MCF 10A (cell line): Measurements from ENCODE around the gene PLEKHA7. TPM values are rescaled to one million over a fixed set of nuclear protein-coding genes. Genes with fewer than 3 reads are reported as not detected.

ENCODE experiments used
- BruUV-seq: library from RNA; stranded (reverse); fragments of 400-500 nt; replicated peaks from 2 replicates; lab custom pipeline; 2021; lab: Mats Ljungman, UMichigan
- CTCF ChIA-PET: fragments of 300-600 bp; sonication (Branson Sonifier 250); formaldehyde crosslinking; extraction: SDS; loops from one replicate; lab custom pipeline; 2021; ENCODE audit warnings: antibody characterized with exemption, inconsistent platforms; lab: Yijun Ruan, JAX
- POLR2A ChIA-PET: fragments of 300-600, 350-650 bp; sonication (Branson Sonifier 250); formaldehyde crosslinking; extraction: SDS; loops from one replicate; lab custom pipeline; 2020; ENCODE audit warnings: antibody characterized with exemption, inconsistent platforms; lab: Yijun Ruan, JAX
- DNase-seq: peaks from one replicate; pipeline ENCODE4 v3.0.0-alpha.2; 2018; ENCODE audit not compliant: unreplicated experiment
- H3K27ac Mint-ChIP-seq: one replicate; pipeline ENCODE4 v1.8.0; 2022; ENCODE audit warnings: mild to moderate bottlenecking, low read depth, mixed read lengths; ENCODE audit not compliant: unreplicated experiment
- H3K27me3 Mint-ChIP-seq: one replicate; pipeline ENCODE4 v1.8.0; 2022; ENCODE audit warnings: mixed read lengths; ENCODE audit not compliant: insufficient read depth, unreplicated experiment
- H3K36me3 Mint-ChIP-seq: one replicate; pipeline ENCODE4 v1.8.0; 2022; ENCODE audit warnings: mild to moderate bottlenecking, moderate library complexity, mixed read lengths; ENCODE audit not compliant: insufficient read depth, unreplicated experiment
- H3K4me1 Mint-ChIP-seq: one replicate; pipeline ENCODE4 v1.8.0; 2022; ENCODE audit warnings: mixed read lengths; ENCODE audit not compliant: insufficient read depth, unreplicated experiment
- H3K4me3 Mint-ChIP-seq: one replicate; pipeline ENCODE4 v1.8.0; 2022; ENCODE audit warnings: mild to moderate bottlenecking, moderate library complexity, mixed read lengths; ENCODE audit not compliant: unreplicated experiment
- H3K9me3 Mint-ChIP-seq: one replicate; pipeline ENCODE4 v1.8.0; 2022; ENCODE audit warnings: mixed read lengths; ENCODE audit not compliant: unreplicated experiment
- intact Hi-C: fragments of 100-400 bp; cut with micrococcal nuclease; formaldehyde crosslinking; loops from 2 replicates; pipeline ENCODE4 v1.14.1; 2022
- total RNA-seq: library from RNA; stranded (reverse); gene quantifications from 2 replicates; pipeline ENCODE4 v1.2.3, GENCODE V29; 2022
- TF ChIP-seq, protein P1 (sequence below): fragments of 200-600 bp; IDR thresholded peaks from one replicate; pipeline ENCODE4 v1.8.0; 2022; ENCODE audit warnings: antibody characterized with exemption, mild to moderate bottlenecking; ENCODE audit not compliant: unreplicated experiment

PLEKHA7 gene
- total RNA-seq, 1 experiment from 2014 or later = 2.8 TPM

DNA sequence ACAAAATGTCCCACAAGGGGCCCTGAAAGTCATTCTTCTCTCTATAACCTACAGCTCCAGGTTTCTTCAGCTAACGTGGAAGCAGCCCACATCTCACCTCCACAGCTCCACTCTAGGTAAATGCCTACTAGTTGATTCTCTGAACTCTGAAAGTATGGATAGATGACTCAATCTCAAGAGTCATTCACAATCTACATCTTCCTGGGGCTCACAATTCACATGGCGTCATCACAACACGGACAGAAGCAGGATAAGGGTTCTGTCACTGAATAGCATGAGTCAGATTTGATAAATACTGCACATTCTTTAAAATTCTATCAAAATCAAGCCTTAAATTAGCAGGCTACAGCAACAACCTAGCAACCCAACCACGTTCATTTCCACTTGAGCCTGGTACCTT is 96.3 kb downstream of the PLEKHA7 start:
- POLR2A ChIA-PET = interaction anchor here (1.2 kb wide), 1 partner anchor 13 kb away, joined by 3 read pairs; no protein-coding TSS in a partner anchor
- no peak overlapping the region for H3K27ac Mint-ChIP-seq

DNA sequence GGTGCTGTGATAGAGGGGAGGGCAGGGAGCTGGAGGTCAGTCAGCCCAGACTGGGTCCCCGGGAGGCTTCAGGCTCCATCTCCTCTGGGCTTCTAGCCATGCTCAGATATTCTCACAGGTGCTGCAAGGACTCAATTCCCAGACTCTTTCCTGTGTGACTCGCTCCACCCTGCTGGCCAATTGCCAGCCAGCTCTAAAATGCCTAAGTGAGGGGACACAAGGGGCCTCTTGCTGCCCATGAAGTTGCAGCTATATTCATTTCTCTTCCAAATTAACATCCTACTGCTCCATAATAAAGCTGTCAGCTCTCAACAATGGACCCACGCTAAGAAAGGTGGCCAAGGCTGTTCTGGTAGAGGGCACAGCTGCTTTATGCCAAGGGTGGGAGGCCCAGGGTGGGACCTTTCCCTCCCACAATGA is 101.5 kb downstream of the PLEKHA7 start:
- intact Hi-C loops = no loop called here
- ChIA-PET CTCF (interaction anchor here (0.5 to 1.4 kb wide), 6 partner anchors 10 to 677 kb away, joined by 3 to 8 read pairs (median 4); no protein-coding TSS in a partner anchor), POLR2A (interaction anchor here (0.6 to 2.0 kb wide), 5 partner anchors 11 to 174 kb away, joined by 3 to 9 read pairs (median 3); partner anchors contain the start of gene C11orf58)
- Mint-ChIP-seq H3K27me3 (no peaks in the 10 kb centered on the region), H3K27ac (no peak overlapping the region), H3K4me1 (peaks cover under 1% of the 10 kb centered on the region), H3K9me3 (no peaks in the 10 kb centered on the region), H3K4me3 (no peak overlapping the region), H3K36me3 (no peaks in the 10 kb centered on the region)
- TF ChIP-seq, protein P1, sequence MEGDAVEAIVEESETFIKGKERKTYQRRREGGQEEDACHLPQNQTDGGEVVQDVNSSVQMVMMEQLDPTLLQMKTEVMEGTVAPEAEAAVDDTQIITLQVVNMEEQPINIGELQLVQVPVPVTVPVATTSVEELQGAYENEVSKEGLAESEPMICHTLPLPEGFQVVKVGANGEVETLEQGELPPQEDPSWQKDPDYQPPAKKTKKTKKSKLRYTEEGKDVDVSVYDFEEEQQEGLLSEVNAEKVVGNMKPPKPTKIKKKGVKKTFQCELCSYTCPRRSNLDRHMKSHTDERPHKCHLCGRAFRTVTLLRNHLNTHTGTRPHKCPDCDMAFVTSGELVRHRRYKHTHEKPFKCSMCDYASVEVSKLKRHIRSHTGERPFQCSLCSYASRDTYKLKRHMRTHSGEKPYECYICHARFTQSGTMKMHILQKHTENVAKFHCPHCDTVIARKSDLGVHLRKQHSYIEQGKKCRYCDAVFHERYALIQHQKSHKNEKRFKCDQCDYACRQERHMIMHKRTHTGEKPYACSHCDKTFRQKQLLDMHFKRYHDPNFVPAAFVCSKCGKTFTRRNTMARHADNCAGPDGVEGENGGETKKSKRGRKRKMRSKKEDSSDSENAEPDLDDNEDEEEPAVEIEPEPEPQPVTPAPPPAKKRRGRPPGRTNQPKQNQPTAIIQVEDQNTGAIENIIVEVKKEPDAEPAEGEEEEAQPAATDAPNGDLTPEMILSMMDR = no peak
- DNase-seq = no peak
- no TSS peak for BruUV-seq

More for the DNA sequence above, 96.3 kb downstream of the PLEKHA7 start:
- Mint-ChIP-seq H3K4me3 (no peak overlapping the region), H3K9me3 (no peaks in the 10 kb centered on the region), H3K36me3 (no peaks in the 10 kb centered on the region), H3K27me3 (no peaks in the 10 kb centered on the region), H3K4me1 (peaks cover 12% of the 10 kb centered on the region)
- BruUV-seq = no TSS peak
- CTCF ChIA-PET = interaction anchor here (0.9 to 2.3 kb wide), 4 partner anchors 13 to 132 kb away, joined by 4 to 12 read pairs (median 4); no protein-coding TSS in a partner anchor
- DNase-seq = no peak
- TF ChIP-seq, protein P1 = no peak
- intact Hi-C loops = no loop called here

DNA sequence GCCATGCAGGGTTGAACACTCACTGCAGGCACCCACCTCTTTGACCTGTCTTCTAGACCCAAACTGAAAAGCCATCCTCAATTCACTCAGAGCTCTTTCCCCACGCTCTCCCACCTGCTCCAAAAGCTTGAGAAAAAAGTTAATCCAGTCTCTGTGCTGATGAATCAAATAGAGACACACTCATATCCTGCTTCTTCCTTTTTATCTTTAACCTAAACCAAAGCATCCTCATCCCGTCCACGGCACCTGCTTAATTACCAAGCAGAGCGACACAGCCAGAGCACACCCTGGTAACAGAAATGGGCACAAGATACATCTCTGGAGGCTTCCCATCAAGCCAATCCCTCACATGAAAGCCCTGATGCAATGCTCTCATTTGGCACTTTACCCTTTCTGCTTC is 102.6 kb downstream of the PLEKHA7 start:
- Mint-ChIP-seq H3K4me1 (no peaks in the 10 kb centered on the region), H3K4me3 (no peak overlapping the region), H3K36me3 (no peaks in the 10 kb centered on the region), H3K9me3 (no peaks in the 10 kb centered on the region), H3K27me3 (no peaks in the 10 kb centered on the region), H3K27ac (no peak overlapping the region)
- TF ChIP-seq, protein P1 = no peak
- CTCF ChIA-PET = interaction anchor here (1.1 to 1.9 kb wide), 4 partner anchors 11 to 123 kb away, joined by 3 to 8 read pairs (median 4); no protein-coding TSS in a partner anchor
- no TSS peak for BruUV-seq
- no peak for DNase-seq
- intact Hi-C loops = no loop called here
- POLR2A ChIA-PET = interaction anchor here (1.1 to 2.0 kb wide), 2 partner anchors 9 kb away, joined by 3 to 9 read pairs; no protein-coding TSS in a partner anchor

DNA sequence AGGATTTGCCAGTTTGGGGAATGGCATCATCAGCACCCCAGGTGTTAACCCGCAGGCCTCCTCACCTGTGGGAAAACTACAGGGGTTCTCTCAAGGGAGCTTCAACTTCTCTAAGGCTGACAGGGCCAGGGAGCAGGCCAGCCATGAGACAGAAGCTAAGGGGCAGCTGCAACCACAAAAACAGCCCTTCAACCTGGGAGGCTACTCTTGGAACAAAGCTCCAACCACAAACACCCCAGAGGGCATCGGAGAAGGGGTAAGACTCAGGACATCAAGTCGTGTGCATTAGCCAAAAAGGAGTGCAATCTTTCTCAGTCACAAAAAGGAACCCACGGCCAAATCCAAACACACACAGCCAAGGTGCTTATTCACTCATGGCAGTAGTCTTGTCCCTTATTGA is 103.0 kb downstream of the PLEKHA7 start:
- intact Hi-C loops = no loop called here
- POLR2A ChIA-PET = interaction anchor here (1.1 kb wide), 1 partner anchor 8 kb away, joined by 3 read pairs; no protein-coding TSS in a partner anchor
- no TSS peak for BruUV-seq
- Mint-ChIP-seq H3K27ac (no peak overlapping the region), H3K9me3 (no peaks in the 10 kb centered on the region), H3K27me3 (no peaks in the 10 kb centered on the region), H3K4me3 (no peak overlapping the region), H3K4me1 (no peaks in the 10 kb centered on the region), H3K36me3 (no peaks in the 10 kb centered on the region)
- CTCF ChIA-PET = interaction anchor here (1.9 kb wide), 1 partner anchor 29 kb away, joined by 4 read pairs; no protein-coding TSS in a partner anchor
- DNase-seq = no peak
- TF ChIP-seq, protein P1 = no peak
